Stimulated activated naive CD8-positive, alpha-beta T cell treated with anti-CD3 and anti-CD28 coated beads, Interleukin-15, Interleukin-2, amounts not matched to agents 100 U/mL and 50 U/mL, for 24 hours (primary cell): ENCODE measurements around the gene POLDIP2.
A peak's percentile ranks its signal among the peaks of the same experiment; 100 is the strongest.

Experiments used
- ATAC-seq: fragments of 150-1000 bp; cut with Tn5 transposase; one replicate; pipeline ENCODE4 v1.10.0; 2021
- DNase-seq: peaks from one replicate; pipeline ENCODE4 v3.0.0; 2021

The POLDIP2 gene

DNA sequence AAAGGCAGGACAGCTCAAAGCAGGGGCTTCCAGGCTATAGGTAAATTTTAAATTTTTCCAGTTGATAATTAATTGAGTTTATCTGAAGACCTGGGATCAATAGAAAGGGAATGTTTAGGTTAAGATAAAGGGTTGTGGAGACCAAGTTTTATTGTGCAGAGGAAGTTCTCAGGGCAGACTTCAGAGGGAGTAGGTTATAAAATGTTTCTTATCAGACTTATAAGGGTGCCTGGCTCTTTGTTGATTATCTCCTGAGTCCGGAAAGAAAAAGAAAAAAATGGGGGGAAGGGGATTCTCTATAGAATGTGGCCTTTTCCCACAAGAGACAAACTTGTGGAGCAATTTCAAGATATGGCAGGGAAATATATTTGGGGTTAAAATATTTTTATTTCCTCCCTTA is 32.8 kb upstream of the POLDIP2 start:
- ATAC-seq (no peak), DNase-seq (no peak)

DNA sequence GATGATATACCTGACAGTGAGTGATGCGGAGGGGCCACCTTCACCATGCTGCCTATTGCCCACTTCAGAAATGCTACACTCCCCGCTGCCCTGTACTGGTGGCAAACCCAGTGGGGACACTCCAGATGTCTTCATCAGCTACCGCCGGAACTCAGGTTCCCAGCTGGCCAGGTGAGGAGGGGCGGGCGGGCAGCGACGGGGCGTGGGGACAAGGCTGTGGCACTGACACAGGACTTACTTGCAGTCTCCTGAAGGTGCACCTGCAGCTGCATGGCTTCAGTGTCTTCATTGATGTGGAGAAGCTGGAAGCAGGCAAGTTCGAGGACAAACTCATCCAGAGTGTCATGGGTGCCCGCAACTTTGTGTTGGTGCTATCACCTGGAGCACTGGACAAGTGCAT is 30.8 kb upstream of the POLDIP2 start:
- DNase-seq (no peak), ATAC-seq (no peak)

- ATAC-seq (no peak), DNase-seq (no peak)
Observed at GRCh38 chr17:28386391-28386790, 29.1 kb upstream of the POLDIP2 start.

GRCh38 chr17:28385406-28385805 is 28.1 kb upstream of the POLDIP2 start:
- DNase-seq (peak; percentile 22), ATAC-seq (peak; percentile 22)

DNA sequence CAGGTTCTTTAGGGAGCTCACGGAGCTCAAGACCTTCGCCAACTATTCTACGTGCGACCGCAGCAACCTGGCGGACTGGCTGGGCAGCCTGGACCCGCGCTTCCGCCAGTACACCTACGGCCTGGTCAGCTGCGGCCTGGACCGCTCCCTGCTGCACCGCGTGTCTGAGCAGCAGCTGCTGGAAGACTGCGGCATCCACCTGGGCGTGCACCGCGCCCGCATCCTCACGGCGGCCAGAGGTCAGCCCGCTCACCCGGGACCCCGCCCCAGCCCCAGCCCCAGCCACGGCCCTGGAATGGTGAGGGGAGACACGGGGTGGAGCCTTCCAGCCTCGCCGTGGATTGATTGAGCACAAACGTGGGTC is 27.7 kb upstream of the POLDIP2 start:
- DNase-seq (peak; percentile 17), ATAC-seq (no peak)

- ATAC-seq: peak; percentile 87
- DNase-seq: peak; percentile 70
Observed at GRCh38 chr17:28384281-28385036, 27.1 kb upstream of the POLDIP2 start.

DNA sequence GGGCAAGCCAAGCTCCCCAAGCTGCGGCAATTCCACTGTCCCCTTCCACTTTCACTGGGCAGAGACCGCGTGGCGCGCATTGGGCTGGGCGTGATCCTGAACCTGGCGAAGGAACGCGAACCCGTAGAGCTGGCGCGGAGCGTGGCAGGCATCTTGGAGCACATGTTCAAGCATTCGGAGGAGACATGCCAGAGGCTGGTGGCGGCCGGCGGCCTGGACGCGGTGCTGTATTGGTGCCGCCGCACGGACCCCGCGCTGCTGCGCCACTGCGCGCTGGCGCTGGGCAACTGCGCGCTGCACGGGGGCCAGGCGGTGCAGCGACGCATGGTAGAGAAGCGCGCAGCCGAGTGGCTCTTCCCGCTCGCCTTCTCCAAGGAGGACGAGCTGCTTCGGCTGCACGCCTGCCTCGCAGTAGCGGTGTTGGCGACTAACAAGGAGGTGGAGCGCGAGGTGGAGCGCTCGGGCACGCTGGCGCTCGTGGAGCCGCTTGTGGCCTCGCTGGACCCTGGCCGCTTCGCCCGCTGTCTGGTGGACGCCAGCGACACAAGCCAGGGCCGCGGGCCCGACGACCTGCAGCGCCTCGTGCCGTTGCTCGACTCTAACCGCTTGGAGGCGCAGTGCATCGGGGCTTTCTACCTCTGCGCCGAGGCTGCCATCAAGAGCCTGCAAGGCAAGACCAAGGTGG is 24.0 kb upstream of the POLDIP2 start:
- DNase-seq (peak; percentile 40), ATAC-seq (no peak)

GRCh38 chr17:28379814-28380801 is 22.8 kb upstream of the POLDIP2 start:
- DNase-seq (no peak), ATAC-seq (no peak)

- no peak for ATAC-seq
Observed at GRCh38 chr17:28372945-28373274, 15.6 kb upstream of the POLDIP2 start.

GRCh38 chr17:28372203-28372944 is 15.0 kb upstream of the POLDIP2 start:
- ATAC-seq: no peak
- peak; percentile 41 for DNase-seq

More at GRCh38 chr17:28372945-28373274, 15.6 kb upstream of the POLDIP2 start:
- no peak for DNase-seq

DNA sequence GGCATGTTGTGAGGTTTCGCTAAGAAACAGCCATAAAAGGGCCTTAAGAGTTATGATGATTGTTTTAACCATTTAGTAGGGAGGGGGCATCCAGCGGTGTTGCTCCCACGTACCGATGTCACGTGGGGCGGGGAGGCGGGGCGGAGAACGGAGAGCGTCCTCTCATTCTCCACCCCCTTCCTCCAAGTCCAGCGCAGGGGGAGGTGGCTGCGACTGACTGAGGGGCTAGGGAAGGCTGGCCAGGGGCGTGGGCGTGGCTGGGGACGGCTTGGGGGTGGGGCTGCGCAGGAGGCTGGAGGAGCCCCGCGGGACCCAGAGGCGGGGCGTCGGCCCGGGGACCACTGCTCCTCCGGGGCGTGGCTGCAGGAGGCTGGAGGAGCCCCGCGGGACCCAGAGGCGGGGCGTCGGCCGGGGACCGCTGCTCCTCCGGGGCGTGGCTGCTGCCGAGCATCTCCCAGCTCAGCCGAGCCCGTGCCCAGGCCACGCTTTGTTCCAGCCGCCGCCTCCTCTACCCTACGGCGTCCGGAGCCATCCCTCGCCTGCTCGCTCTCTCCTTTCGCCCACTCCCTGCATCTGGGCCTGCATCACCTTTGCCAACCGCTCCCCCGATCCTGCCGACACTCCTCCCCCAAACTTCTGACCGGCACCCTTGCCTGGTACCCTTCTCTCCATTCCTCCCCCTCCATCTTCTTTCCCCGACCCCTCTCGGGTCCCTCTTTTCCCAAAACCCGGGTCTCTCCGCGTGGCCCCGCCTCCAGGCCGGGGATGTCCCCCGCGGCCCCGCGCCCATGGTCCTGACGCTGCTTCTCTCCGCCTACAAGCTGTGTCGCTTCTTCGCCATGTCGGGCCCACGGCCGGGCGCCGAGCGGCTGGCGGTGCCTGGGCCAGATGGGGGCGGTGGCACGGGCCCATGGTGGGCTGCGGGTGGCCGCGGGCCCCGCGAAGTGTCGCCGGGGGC is 14.2 kb upstream of the POLDIP2 start, which contains the start of gene SARM1:
SARM1 (plus strand) TSS at position 450 of the 958 bp plus-strand sequence; CDS start at position 789, 339 bp downstream.
- DNase-seq (peak; percentile 94), ATAC-seq (peak; percentile 95)

DNA sequence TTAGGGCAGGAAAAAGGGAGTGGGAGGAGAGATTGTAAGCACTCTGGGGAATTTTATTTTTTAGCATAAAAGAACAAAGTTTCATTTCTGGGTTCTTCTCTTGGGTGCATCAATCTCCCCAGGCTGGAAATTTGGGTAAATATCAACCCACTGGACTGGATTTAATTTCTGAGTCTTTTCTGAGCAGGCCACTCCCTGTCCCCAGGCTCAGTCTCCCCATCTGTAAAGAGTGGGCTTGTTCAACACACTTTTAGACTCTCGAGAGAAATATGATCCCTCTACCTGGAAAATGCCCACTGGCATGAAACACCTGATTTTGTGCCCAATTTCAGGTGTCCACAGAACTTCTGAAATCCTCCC is 13.4 kb upstream of the POLDIP2 start:
- DNase-seq (no peak), ATAC-seq (no peak)

- DNase-seq (no peak), ATAC-seq (no peak)
Observed at GRCh38 chr17:28370035-28370743, 12.9 kb upstream of the POLDIP2 start, which contains the start of gene VTN. Gene VTN, minus strand, starts transcription at chr17:28370307. Its CDS starts 104 bp downstream, at chr17:28370203.

- ATAC-seq (no peak), DNase-seq (no peak)
Observed at GRCh38 chr17:28369684-28370034, 12.3 kb upstream of the POLDIP2 start.

DNA sequence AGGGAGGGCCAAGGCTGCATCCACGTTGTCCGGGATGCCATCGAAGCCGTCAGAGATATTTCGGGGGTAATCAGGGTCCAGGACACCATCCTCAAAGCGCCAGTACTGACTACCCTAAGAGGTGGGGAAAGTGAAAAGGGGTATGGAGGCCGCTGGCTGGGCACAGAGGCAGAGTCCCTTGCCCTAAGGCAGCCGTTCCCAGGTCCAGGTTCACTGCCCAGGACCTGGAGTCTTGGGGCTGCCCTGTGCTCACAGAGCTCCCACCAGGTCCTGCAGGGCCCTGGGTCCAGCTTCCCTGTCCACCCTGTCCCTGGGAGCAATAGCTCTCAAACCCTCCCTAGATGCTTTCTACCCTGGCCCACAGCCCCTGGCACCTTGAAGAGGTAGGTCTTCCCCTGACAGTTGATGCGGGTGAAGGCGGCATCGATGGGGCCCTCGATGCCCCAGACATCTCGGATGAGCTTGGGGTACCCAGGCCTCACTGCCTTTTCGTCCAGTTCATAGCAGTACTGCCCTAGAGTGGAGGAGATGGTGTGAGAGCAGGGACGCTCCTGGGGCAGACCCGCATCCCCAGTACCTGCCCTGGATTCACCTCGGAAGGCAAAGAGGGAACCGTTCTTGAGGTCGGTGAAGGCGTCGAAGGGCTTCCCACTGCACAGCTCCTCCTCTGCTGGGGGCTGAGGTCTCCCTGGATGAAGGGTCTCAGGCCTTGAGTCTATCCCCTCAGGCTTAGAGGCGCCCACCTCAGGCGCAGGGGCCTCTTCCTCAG is 11.8 kb upstream of the POLDIP2 start:
- DNase-seq (no peak), ATAC-seq (no peak)

DNA sequence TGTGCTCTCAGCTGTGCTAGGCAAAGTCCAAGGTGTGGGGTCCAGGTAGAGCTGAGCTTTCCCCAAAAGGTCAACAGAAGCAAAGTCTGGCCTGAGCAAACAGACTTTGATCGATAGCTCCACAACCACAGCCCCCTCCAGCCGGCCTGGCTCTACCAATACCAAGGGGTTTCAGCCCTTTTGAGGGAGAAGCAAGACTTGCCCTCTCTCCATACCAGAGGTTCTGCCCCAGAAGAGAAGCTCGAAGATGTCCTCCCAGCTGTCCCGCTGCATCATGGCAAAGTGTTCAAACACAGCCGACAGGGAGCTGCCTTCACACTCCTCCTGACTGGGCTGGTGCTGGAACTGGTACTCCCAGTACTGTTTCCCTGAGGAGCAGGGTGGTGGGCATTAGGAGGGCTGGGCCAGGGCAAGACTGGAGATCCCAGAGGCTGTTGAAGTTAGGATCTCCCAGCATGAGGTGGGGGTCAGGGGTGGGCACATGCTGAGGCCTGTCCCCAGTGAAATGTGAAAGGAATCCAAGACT is 11.0 kb upstream of the POLDIP2 start:
- no peak for ATAC-seq
- DNase-seq: no peak

DNA sequence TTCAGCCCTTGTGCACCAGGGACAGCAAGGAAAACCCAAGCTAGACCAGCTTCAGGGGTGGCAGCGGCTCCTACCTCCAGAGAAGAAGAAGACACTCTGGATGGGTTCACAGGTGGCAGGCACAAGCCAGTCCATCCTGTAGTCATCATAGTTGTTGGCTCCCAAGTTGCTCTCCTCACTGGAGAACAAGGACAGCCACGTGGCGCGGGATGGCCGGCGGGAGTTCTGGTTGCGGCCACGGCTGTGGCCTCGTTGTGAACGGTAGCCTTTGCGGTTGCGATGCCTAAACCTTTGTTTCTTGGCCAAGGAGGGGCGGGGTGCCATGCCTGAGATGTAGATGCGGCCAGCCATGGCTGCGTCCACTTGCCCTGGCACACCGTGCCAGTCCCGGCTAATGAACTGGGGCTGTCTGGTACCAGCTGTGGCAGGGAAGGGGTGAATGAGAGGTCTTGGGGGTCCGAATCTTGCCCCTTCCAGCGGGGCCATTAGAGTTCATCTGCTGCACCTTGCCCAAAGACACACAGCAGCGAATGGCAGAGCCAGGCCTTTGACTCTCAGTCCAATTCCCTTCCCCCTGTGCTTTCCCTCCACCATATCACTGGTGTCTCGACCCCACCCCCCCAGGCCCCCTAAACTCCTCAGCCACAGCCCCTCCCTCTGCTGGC is 10.4 kb upstream of the POLDIP2 start:
- DNase-seq (no peak), ATAC-seq (no peak)

GRCh38 chr17:28366605-28367004 is 9.3 kb upstream of the POLDIP2 start:
- DNase-seq (no peak), ATAC-seq (no peak)
